IPS DF 4.7 (cell line): Measurements from ENCODE around the gene NDOR1.

ENCODE experiments used
- DNase-seq: peaks from one replicate; pipeline ENCODE4 v3.0.0-alpha.2; 2013; ENCODE audit warnings: low spot score; ENCODE audit errors: extremely low read depth

Gene NDOR1

GRCh38 chr9:137182836-137183235 is 22.7 kb upstream of the NDOR1 start:
- DNase-seq, result no peak

- DNase-seq, result no peak
Measured at GRCh38 chr9:137183980-137184595, 21.4 kb upstream of the NDOR1 start.

- no peak for DNase-seq
Measured at GRCh38 chr9:137184881-137185660, 20.4 kb upstream of the NDOR1 start.

- no peak for DNase-seq
Measured at GRCh38 chr9:137185921-137186320, 19.6 kb upstream of the NDOR1 start.

GRCh38 chr9:137186385-137186784 is 19.1 kb upstream of the NDOR1 start:
- no peak for DNase-seq

- DNase-seq, result no peak
Measured at GRCh38 chr9:137187386-137187785, 18.1 kb upstream of the NDOR1 start.

GRCh38 chr9:137188086-137188489 is 17.4 kb upstream of the NDOR1 start:
- no peak for DNase-seq

- DNase-seq, result no peak
Measured at GRCh38 chr9:137188490-137189296, 16.8 kb upstream of the NDOR1 start, which contains the start of the genes ANAPC2 and SSNA1. ANAPC2 (minus strand) TSS chr9:137188560; CDS start chr9:137188532, 28 bp downstream. SSNA1 (plus strand) TSS chr9:137188676; CDS start chr9:137188727, 51 bp downstream.

- DNase-seq, result no peak
Measured at GRCh38 chr9:137189297-137190295, 15.9 kb upstream of the NDOR1 start.

- DNase-seq, result no peak
Measured at GRCh38 chr9:137190315-137190856, 15.1 kb upstream of the NDOR1 start.

- DNase-seq, result no peak
Measured at GRCh38 chr9:137191245-137191644, 14.3 kb upstream of the NDOR1 start.

GRCh38 chr9:137191691-137192447 is 13.6 kb upstream of the NDOR1 start:
- no peak for DNase-seq

- DNase-seq, result no peak
Measured at GRCh38 chr9:137192448-137192780, 13.1 kb upstream of the NDOR1 start.

GRCh38 chr9:137192859-137193258 is 12.6 kb upstream of the NDOR1 start:
- DNase-seq, result no peak

- no peak for DNase-seq
Measured at GRCh38 chr9:137193771-137194170, 11.7 kb upstream of the NDOR1 start.

GRCh38 chr9:137194388-137194787 is 11.1 kb upstream of the NDOR1 start:
- DNase-seq, result no peak

- DNase-seq, result no peak
Measured at GRCh38 chr9:137194909-137195308, 10.6 kb upstream of the NDOR1 start.

GRCh38 chr9:137195525-137196220 is 9.8 kb upstream of the NDOR1 start:
- DNase-seq, result no peak
